Stimulated activated CD8-positive, alpha-beta memory T cell treated with anti-CD3 and anti-CD28 coated beads, Interleukin-4, amount 100 ng/mL, for 1 hour (primary cell): ENCODE results near the gene COX19.
"Not testable (repeated sequence)": the region's sequence is repeated elsewhere in the genome, so short reads cannot be mapped to it uniquely, and the experiment has no call there.

Experiments used
- DNase-seq, 2 donors: peaks; one replicate each; pipeline ENCODE4 v3.0.0-alpha.2; 2020; ENCODE audit warnings: low read depth in 2 of 2, low spot score in 1 of 2

Gene COX19

GRCh38 chr7:962401-963081 lies 12.8 kb downstream of the COX19 start:
- DNase-seq = no peak

DNA sequence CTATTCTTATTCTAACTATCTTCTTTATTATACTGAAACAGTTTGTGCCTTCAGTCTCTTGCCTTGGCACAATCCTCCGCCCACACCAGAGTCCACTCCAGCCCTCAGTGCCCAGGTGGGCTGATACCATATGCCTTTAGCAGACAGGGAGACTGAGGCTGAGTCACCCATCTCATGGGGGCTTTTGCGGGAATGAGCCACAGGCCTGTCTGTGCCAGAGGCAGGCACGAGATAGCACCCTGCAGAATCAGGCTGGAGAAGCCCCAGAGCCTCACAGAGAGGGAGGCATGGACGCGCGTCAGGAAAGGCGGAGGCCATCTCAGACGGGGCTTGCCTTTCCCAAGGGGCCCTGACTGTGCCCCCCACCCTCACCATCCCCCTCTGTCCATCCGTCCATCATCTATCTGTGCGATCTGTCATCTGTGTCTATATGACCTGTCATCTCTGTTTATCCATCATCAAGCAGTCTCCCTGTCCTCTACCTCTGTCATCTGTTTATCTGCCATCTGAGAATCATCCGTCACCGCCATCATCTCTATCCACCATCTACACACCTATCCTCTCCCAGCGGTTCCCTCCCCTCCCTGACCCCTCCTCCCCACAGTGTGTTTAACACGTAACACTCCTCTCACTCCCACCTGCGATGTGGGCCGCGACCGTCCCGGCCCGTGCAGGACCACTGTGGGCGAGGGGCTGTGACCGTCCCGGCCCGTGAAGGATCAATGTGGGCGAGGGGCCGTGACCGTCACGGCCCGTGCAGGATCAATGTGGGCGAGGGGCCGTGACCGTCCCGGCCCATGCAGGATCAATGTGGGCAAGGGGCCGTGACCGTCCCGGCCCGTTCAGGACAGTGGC lies 13.6 kb downstream of the COX19 start:
- DNase-seq = no peak

DNA sequence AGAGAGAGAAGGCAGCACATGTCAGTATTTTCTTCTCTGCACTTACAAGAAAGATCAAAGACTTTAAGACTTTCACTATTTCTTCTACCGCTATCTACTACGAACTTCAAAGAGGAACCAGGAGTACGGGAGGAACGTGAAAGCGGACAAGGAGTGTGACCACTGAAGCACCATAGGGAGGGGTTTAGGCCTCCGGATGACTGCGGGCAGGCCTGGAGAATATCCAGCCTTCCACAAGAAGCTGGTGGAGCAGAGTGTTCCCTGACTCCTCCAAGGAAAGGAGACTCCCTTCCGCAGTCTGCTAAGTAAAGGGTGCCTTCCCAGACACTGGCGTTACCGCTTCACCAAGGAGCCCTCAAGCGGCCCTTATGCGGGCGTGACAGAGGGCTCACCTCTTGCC lies 14.4 kb downstream of the COX19 start:
- DNase-seq = not testable (repeated sequence)

- no peak for DNase-seq
These were observed 15.0 kb downstream of the COX19 start for GRCh38 chr7:960269-960871.

DNA sequence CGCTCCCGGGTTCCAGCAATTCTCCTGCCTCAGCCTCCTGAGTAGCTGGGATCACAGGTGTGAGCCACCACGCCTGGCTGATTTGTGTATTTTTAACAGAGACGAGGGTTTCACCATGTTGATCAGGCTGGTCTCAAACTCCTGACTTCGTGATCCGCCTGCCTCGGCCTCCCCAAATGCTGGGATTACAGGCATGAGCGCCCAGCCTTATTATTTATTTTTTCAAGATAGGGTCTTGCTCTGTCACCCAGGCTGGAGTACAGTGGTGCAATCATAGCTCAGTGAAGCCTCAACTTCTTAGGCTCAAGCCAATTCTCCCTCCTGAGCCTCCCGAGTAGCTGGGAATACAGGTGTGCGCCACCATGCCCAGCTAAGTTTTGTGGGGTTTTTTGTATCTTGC lies 15.6 kb downstream of the COX19 start:
- not testable (repeated sequence) for DNase-seq

DNA sequence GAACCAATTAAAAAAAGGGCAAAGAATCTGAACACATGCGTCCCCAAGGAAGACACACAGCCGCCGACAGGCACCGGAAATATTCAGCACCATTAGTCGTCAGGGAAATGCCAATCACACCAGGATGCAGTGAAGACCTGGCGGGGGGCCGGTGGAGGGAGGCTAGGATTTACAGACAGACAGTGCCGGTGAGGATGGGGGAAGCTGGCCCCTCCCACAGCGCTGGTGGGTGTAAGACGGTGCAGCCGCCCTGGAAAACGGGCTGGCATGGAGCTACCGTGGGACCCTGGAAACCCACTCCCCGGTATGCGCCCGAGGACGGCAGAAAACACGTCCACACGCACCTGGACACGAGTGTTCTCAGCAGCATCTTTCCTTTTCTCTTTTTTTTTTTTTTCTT lies 16.1 kb downstream of the COX19 start:
- DNase-seq = no peak

DNA sequence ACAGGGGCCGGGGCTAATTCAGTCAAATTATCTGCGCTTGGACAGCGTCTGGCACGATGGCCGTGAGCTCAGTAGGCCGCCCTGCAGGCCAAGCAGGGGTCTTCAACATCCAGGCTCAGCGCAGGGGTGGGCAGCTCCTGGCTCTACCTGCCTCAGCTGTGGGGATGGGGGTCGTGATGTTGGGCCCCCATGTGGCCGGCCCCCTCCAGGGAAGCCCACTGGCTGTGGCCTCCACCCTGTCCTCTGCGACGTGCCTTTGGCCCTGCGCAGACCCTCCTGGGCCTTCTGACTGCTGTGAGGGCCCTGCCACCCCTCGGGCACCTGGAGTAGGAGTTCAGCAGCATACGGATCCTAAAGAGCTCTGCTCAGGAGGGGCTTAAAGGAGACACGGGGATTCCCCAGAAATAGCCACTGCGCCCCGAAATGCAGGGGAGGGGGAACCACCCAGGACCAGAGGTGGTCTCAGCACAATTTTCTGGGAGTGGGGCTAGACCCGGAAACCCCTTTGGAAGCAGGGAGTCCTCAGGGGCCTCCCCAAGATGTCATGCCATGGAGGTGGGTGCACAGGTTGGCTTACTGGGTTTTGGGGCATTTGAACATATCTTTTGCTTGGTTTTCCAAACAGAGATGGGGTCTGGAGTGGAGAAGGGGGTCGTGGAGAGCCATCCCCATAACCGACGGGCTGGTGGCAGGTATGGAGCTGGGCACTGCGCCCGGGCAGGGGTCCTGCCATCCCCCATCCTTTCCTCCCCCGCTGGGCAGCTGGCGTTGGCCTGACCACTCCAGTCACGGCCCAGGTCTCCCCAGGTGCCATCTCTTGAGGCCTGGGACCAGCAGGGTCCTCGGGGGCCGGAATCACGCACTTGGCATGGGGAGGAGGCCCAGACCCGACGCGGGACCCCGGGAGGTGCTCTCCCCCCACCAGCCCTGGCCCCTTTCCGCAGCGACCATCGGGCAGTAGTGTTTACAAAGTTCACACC lies 16.8 kb downstream of the COX19 start:
- DNase-seq = no peak

DNA sequence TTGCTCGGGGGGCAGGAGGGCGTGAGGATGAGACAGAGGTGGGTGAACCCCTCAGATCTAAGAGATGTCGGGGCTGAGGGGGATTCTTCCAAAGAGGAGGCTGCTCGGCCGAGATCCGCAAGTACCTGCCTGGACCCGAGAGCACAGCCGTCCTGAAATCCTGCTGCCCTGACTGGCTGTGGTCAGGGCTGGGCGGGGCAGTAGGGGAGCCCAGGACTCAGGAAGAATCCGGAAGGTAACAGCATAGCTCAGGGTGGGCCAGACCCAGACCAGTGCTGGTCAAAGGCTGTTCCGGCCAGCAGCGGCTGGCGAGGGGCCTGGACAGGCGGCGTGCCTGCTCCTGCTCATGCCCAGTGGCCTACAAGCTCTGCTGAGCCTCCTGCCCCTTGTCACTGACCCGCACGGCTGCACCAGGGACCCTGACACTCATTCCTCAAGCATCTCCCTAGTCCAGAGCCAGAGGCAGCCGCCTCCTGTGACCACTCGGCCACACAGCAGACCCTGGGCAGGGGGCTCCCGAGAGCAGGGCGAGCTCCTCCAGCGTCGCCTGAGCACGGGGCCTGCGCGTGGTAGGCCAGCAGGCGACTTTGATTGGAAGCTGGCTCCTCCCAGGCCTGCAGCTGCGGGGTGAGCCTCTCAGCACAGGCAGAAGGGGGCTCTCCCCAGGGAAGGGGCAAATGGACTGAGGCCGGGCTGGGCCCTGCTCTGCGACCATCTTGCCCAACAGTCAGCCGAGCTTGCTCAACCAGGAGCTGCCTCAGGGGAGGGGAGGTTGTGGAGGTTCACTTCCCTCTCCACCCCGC lies 17.7 kb downstream of the COX19 start:
- DNase-seq = no peak

- DNase-seq = no peak
These were observed 19.3 kb downstream of the COX19 start for GRCh38 chr7:956031-956430.

GRCh38 chr7:954330-955238 lies 20.8 kb downstream of the COX19 start, which contains the start of gene ADAP1:
Gene ADAP1 (minus strand): TSS chr7:954680. CDS start chr7:954477, 203 bp downstream.
- DNase-seq = peak in 1 of 2 donors; percentile 25

DNA sequence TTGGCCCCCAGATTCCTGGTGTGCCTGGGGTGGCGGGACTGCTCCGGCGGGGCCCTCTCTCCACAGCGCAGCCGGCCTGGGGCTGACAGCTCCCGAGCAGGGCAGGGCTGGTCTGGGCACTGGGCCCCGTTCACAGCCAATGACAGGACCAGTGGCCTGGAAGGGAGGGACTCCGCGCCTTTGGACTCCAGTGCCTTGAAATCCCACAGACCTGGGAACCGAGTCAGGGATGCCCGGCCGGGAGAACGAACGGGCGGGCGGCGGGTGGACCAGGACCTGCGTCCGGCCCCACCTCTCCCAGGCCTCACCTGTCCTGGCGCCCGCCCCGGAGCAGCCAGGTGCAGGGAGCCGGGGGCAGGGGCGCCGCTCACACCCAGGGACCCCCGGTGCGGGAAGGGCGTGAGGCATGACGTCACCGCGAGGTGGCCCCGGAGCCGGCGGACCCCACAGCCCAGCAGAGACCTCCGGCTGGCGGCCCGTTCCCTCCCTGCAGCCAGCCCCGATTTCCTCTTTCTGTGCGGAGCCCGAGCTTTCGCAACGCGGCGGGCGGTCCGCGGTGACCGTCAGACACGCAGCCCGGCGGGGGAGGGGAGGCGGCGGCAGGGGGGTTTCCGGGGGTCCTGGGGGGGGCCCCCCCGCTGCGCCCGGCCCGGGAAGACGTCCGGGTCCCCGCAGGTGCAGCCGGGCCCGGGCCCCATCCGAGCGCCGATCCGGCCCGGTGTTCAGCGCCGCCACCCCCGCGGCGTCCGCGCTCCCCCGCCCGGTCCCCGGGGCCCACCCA lies 21.6 kb downstream of the COX19 start:
- no peak for DNase-seq

DNA sequence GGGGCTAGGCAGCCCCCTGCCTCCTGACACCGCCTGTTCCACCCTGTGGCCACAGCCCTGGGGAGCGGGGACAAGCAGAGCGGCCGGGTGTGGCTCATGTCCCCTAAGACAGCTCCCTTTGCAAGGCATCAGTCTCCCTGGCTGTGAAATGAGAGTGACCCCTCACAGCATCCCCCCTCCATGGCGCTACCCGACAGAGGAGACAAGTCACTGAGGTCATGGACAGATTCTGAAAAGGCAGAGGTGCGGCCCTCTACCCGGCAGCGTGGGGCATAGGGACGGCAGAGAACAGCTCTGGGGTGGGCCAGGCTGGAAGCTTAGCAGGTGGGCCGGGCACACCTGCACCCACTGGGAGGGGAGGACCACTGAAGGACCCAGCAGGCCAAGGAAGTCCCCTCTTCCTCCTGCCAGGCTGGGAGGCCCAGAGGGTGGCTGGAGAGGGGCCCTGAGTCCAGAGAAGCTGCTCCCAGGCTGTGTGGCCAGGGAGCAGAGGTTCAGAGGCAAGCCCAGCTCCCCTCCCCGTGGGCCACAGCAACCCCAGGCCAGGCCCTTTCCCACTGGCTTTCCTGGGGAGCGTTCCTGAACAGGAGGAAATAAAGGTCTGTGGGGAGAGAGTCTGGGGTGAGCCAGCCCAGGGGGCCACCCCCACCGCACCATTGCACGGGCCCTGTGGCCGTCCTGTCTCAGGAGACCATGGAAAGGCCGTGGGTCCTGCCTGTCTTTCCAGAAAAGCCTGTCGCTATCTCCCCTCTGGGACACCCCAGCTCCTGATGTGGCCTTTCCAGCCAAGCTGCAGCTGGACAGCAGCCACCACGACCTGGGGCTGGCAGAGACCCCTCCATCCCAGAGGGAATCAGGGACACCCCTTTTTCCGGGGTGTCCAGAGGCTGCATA lies 22.6 kb downstream of the COX19 start:
- DNase-seq = no peak

- no peak for DNase-seq
These were observed 23.3 kb downstream of the COX19 start for GRCh38 chr7:951881-952547.

- DNase-seq = no peak
These were observed 26.1 kb downstream of the COX19 start for GRCh38 chr7:949021-949934.

DNA sequence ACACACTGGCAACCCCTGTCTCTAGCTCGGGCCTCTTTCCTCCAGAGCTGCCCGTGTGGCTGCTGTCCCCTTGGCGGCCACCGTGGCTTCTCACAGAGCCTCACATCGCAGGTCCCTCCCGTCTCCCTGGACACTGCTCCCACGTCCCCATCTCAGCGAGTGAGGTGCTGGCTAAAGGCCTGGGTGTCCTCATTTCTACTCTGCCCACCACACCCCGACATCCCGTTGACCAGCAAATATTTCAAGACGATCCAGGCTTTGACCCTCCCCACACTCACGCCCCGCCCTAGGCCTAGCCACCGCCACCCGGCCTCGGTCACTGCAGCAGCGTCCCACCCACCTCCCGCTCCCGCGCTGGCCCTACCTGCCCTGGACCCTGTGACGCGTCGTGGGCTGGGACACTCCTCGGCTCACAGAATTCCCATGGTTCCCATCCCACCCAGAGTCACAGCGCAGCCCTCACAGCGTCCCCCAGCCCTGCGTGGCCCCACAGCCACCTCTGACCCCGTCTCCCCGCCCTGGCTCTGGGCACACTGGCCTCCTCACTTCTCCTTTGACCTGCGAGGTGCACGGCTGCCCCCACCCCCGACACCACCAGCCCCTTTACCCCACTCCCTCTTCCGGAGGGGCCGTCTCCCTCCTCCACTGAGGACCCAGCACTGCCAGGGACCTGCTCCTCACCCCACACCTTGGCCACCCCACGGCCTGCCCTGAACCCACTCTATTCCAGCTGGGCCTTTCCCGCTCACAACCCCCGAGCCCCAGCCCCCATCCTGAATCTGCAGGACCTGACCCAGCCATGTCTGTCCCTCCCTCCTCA lies 27.7 kb downstream of the COX19 start:
- DNase-seq = no peak
